LNCaP clone FGC (cell line): ENCODE results near the gene GGNBP2.

Experiments
- DNase-seq: peaks from one replicate; pipeline ENCODE4 v3.0.0-alpha.2; 2011; ENCODE audit warnings: low read depth
- H3K4me3 ChIP-seq: 2 replicates; pipeline ENCODE4 v1.5.1; 2011; ENCODE audit warnings: mild to moderate bottlenecking, low read depth, low read length, control low read depth
- TF ChIP-seq, protein P1 (sequence below): IDR thresholded peaks from 2 replicates; pipeline ENCODE4 v1.5.1; 2012; ENCODE audit warnings: mild to moderate bottlenecking; ENCODE audit not compliant: control insufficient read depth, insufficient read depth; ENCODE audit errors: extremely low read depth

GGNBP2 gene, protein sequence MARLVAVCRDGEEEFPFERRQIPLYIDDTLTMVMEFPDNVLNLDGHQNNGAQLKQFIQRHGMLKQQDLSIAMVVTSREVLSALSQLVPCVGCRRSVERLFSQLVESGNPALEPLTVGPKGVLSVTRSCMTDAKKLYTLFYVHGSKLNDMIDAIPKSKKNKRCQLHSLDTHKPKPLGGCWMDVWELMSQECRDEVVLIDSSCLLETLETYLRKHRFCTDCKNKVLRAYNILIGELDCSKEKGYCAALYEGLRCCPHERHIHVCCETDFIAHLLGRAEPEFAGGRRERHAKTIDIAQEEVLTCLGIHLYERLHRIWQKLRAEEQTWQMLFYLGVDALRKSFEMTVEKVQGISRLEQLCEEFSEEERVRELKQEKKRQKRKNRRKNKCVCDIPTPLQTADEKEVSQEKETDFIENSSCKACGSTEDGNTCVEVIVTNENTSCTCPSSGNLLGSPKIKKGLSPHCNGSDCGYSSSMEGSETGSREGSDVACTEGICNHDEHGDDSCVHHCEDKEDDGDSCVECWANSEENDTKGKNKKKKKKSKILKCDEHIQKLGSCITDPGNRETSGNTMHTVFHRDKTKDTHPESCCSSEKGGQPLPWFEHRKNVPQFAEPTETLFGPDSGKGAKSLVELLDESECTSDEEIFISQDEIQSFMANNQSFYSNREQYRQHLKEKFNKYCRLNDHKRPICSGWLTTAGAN

DNA sequence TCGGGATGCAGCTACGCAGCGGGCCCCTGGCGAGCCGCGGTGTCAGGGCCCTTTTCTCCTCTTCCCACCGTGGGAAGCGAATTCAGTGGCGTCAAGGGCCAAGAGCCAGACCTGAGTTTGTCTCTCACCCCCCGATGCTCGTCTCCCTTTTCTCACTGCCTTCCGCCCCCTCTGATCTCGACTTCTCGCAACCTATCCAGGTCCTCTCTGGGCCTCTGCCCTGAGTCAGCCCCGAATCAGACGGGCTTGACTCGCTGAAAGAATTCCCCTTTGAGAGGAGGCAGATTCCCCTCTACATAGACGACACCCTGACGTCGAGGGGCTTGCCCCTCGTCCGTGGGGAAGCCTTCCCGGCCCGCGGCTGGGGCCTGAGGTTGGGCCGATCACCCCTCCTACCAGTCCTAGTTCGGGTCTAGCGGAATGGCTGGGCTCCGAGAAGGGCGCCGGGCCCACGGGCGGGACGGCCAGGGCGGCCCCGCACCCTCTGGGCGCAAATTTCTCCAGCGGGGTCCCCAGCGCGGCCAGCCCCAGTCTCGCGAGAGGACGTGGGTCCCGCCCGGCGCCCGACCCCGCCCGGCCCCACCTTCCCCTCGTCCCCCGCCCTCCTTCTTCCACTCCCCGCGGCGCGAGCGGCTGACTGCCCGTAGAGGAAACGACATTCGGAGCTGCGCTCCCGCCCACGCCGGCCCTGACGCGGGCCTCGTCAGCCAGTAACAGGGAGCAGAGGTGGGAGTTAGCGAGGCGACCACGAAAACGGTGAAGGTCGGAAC lies at the start of gene GGNBP2:
Gene GGNBP2, plus strand, starts transcription at position 613 of the 770 bp plus-strand sequence. CDS start 806 bp downstream, outside the sequence.
- peak; percentile 77 for DNase-seq
- H3K4me3 ChIP-seq = peak within 1 kb of the TSS; percentile 66
- TF ChIP-seq, protein P1, sequence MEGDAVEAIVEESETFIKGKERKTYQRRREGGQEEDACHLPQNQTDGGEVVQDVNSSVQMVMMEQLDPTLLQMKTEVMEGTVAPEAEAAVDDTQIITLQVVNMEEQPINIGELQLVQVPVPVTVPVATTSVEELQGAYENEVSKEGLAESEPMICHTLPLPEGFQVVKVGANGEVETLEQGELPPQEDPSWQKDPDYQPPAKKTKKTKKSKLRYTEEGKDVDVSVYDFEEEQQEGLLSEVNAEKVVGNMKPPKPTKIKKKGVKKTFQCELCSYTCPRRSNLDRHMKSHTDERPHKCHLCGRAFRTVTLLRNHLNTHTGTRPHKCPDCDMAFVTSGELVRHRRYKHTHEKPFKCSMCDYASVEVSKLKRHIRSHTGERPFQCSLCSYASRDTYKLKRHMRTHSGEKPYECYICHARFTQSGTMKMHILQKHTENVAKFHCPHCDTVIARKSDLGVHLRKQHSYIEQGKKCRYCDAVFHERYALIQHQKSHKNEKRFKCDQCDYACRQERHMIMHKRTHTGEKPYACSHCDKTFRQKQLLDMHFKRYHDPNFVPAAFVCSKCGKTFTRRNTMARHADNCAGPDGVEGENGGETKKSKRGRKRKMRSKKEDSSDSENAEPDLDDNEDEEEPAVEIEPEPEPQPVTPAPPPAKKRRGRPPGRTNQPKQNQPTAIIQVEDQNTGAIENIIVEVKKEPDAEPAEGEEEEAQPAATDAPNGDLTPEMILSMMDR = no peak

DNA sequence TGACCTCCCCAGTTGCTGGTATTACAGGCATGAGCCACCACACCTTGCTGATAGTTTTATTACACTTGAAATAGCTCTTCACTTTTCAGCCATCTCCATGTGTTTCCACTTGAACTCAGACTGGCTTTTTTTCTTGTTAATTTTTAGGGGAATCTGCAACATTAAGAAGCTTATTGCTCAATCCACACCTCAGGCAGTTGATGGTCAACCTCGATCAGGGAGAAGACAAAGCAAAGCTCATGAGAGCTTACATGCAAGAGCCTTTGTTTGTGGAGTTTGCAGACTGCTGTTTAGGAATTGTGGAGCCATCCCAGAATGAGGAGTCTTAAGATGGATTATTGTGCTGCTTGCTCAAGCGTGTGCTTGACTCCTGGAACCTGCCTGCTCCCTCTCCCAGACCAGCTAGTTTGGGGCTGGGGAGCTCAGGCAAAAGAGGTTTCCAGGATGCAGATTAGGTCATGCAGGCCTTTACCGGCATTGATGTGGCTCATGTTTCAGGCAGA lies 49.6 kb upstream of the GGNBP2 start:
- H3K4me3 ChIP-seq = no peak overlapping the region
- TF ChIP-seq, protein P1 = no peak
- no peak for DNase-seq

DNA sequence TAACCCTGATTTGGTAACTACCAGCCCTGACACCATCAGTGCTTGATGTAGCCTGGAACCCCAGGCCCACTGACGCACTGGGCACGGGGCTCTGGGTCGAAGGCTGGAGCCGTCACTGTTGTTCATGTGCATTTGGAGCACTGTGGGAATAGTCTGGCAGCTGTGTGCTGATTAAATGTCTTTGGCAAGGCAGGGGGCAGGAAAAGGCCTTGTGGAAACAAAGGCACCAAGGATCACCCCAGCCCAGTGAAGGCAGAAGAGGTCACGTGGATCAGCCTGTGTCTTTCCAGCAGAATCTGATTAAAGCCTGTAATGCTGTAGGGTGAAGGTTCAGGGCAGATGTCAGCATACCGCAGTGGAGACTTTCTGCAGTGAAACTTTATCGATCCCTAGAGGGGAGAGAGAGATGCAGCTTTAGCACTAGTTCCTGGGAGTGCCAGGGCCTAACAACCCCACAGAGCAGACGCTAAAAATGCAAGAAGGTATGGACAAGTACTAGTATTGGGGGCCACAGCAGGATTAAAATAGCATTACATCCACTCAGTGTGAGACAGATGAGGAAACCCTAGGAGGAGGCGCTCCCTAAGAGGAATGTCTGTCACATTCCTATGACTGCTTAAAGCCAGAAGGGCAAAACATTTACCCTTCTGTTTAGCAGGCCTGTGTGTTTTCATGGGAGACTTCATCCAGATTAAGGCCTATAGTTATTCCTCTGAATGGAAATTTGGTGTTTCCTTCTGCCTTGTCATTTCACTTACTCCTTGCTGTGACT lies 48.5 kb upstream of the GGNBP2 start:
- DNase-seq = no peak
- no peak overlapping the region for H3K4me3 ChIP-seq
- TF ChIP-seq, protein P1 = no peak

DNA sequence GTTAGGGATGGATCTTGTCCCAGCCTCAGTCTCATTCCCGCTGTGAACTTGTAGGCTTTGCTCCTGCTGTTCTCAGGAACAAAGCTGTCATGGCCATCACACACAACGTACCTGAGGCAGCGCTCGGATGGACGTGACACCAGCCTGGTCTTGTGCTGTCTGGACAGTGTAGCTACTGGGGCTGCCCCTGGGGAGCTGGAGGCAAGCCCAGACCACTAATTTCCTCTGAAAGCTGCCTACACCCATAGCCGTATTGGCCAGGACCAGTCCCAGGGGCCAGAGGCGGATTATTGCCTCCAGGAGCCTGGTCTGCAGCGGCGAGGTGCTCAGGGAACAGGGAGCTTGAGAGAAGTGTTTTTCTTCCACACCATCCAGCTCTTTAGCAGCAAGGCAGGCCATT lies 46.6 kb upstream of the GGNBP2 start:
- DNase-seq = no peak
- no peak overlapping the region for H3K4me3 ChIP-seq
- TF ChIP-seq, protein P1 = no peak

DNA sequence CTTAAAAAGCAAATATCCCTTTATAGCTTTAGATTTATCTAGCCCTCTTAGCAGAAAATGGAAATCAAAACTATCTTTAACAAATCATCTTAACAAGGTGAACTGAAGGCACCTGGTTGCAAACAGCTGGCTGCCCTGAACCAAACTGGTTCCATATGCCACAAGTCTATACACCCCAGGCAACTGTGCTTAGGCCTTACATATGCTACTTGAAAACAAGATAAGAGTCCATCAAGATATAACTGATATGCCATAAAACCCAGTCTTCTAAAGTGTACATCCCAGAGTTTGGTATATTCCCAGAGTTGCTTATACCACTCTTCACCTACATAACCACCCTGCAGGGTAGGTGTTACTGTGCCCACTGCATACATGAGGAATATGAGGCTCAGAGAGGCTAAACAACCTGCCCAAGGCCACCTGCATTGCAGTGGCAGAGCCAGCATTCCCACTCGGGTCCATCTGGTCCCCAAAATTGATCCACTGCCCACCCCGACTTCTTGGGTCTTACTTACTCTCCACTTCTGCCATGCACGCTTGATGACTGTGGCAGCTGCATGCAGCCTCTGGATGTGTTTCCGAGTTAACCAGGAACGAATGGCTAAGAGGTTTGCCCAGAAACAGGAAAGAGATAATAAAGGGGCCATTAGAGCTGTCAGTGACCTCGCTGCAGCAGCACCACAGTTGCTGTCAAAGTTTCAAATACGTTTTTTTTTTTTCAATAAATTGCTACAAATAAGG lies 46.0 kb upstream of the GGNBP2 start:
- no peak for DNase-seq
- TF ChIP-seq, protein P1 = no peak

More for the DNA sequence above, 46.0 kb upstream of the GGNBP2 start:
- no peak overlapping the region for H3K4me3 ChIP-seq
